HepG2 (cell line): ENCODE results near the gene SPEM2. TPM values are rescaled to one million over a fixed set of nuclear protein-coding genes. Genes with fewer than 3 reads are reported as not detected.

Source experiments
- CBFB ChIP-seq: sonication (generic); formaldehyde crosslinking; IDR thresholded peaks from 2 replicates; pipeline ENCODE4 v1.4.0; 2020; ENCODE audit warnings: missing genetic modification reagents
- CREBL2 ChIP-seq: sonication (generic); formaldehyde crosslinking; IDR thresholded peaks from 2 replicates; pipeline ENCODE4 v1.8.1; 2023; ENCODE audit warnings: missing genetic modification reagents, mild to moderate bottlenecking, borderline replicate concordance
- EP300 ChIP-seq, 3 experiments: sonication (generic) in 1 of 3; formaldehyde crosslinking in 1 of 3; IDR thresholded peaks; 2 replicates each; pipeline versions ENCODE4 v1.5.1 to v1.6.1; 2011 to 2020; ENCODE audit warnings: low read depth in 2 of 3, low read length in 2 of 3, borderline replicate concordance in 1 of 3, improper control_type of control experiment in 1 of 3, mild to moderate bottlenecking in 1 of 3, missing genetic modification reagents in 1 of 3, moderate library complexity in 1 of 3
- FUBP1 ChIP-seq: sonication (generic); formaldehyde crosslinking; IDR thresholded peaks from 2 replicates; pipeline ENCODE4 v1.5.1; 2020; ENCODE audit warnings: missing genetic modification reagents, mild to moderate bottlenecking, borderline replicate concordance
- MEF2D ChIP-seq: sonication (generic); formaldehyde crosslinking; IDR thresholded peaks from 2 replicates; pipeline ENCODE4 v1.5.1; 2020; ENCODE audit warnings: mild to moderate bottlenecking, missing genetic modification reagents
- MYNN ChIP-seq: sonication (generic); formaldehyde crosslinking; IDR thresholded peaks from 2 replicates; pipeline ENCODE4 v1.4.0; 2020; ENCODE audit warnings: mild to moderate bottlenecking, low read depth, missing genetic modification reagents
- ZBTB4 ChIP-seq: sonication (generic); formaldehyde crosslinking; IDR thresholded peaks from 2 replicates; pipeline ENCODE4 v1.4.0; 2020; ENCODE audit warnings: missing genetic modification reagents, mild to moderate bottlenecking, borderline replicate concordance
- ZBTB43 ChIP-seq: sonication (generic); formaldehyde crosslinking; conservative IDR thresholded peaks from 2 replicates; pipeline ENCODE4 v1.4.0; 2020; ENCODE audit warnings: missing genetic modification reagents
- ZBTB49 ChIP-seq: sonication (generic); formaldehyde crosslinking; IDR thresholded peaks from 2 replicates; pipeline ENCODE4 v1.4.0; 2020; ENCODE audit warnings: missing genetic modification reagents, borderline replicate concordance
- ZFP90 ChIP-seq: sonication (generic); formaldehyde crosslinking; IDR thresholded peaks from 2 replicates; pipeline ENCODE4 v1.8.0; 2022; ENCODE audit warnings: missing genetic modification reagents, mild to moderate bottlenecking, inconsistent platforms, borderline replicate concordance
- ZFY ChIP-seq: sonication (generic); formaldehyde crosslinking; IDR thresholded peaks from 2 replicates; pipeline ENCODE4 v1.4.0; 2020; ENCODE audit warnings: missing genetic modification reagents
- ZNF274 ChIP-seq: sonication (generic); formaldehyde crosslinking; IDR thresholded peaks from 2 replicates; pipeline ENCODE4 v1.5.1; 2020; ENCODE audit warnings: mild to moderate bottlenecking, missing genetic modification reagents
- ZNF777 ChIP-seq: sonication (generic); formaldehyde crosslinking; IDR thresholded peaks from 2 replicates; pipeline ENCODE4 v1.4.0; 2020; ENCODE audit warnings: missing genetic modification reagents
- polyA plus RNA-seq, 8 experiments: library from polyadenylated mRNA; depleted of rRNA in 3 of 8; stranded (reverse) in 7 of 8; unstranded in 1 of 8; fragments of >200 nt; fragmentation: Illumina TruSeq in 4 of 8; extraction: Trizol in 4 of 8; gene quantifications; 2 replicates each; pipeline versions ENCODE4 v1.2.1 to v1.2.3, GENCODE V29; 2011 to 2016; ENCODE audit warnings: low read depth in 4 of 8, missing spikeins in 1 of 8, mixed read lengths in 1 of 8; ENCODE audit not compliant: insufficient read depth in 1 of 8
- total RNA-seq, 5 experiments: library from RNA; depleted of rRNA; stranded (reverse); fragments of >200 nt; fragmentation: Illumina TruSeq; extraction: Trizol; gene quantifications; 2 replicates each; pipeline ENCODE4 v1.2.3, GENCODE V29; 2016; ENCODE audit warnings: low read depth in 1 of 5

Gene SPEM2
- total and polyA plus RNA-seq, 2 of the 13 experiments (the other 11 are each of a cell fraction or from before 2014, with no cell fraction given) = not detected

GRCh38 chr17:7394452-7395191 is 30.8 kb upstream of the SPEM2 start, which contains the start of gene PLSCR3 (continued):
- TF ChIP-seq ZBTB49 (CRISPR knock-in tag) (no peak), MYNN (0 out of 2 replicates have a peak, but pooled peaks have one; percentile 64), FUBP1 (CRISPR knock-in tag) (0 out of 2 replicates have a peak, but pooled peaks have one; percentile 21), ZFY (peak; percentile 90), CREBL2 (CRISPR knock-in tag) (peak; percentile 79; the same call in 1 of the 2 replicates), ZBTB43 (CRISPR knock-in tag) (0 out of 2 replicates have a peak, but pooled peaks have one; percentile 25), CBFB (CRISPR knock-in tag) (0 out of 2 replicates have a peak, but pooled peaks have one; percentile 25), ZNF777 (CRISPR knock-in tag) (peak; percentile 24; the same call in 1 of the 2 replicates), ZNF274 (CRISPR knock-in tag) (0 out of 2 replicates have a peak, but pooled peaks have one; percentile 67), ZFP90 (peak; percentile 49; the same call in 1 of the 2 replicates), MEF2D (CRISPR knock-in tag) (peak; percentile 25; the same call in 1 of the 2 replicates), EP300 (IDR thresholded peaks at IDR 0.05; ENCODE audit: low read depth in 2 of 2, low read length in 2 of 2) (no peak), EP300 (CRISPR knock-in tag; IDR thresholded peaks at IDR 0.05; ENCODE audit: borderline replicate concordance) (no peak; the same call in 1 of the 2 replicates), ZBTB4 (peak; percentile 67; the same call in 1 of the 2 replicates)
